ENCODE measurements around the gene SLC2A13. TPM values are rescaled to one million over a fixed set of nuclear protein-coding genes. Genes with fewer than 3 reads are reported as not detected.

The SLC2A13 gene
- total RNA-seq, 1 donor from 2014 or later = 98.6 TPM

DNA sequence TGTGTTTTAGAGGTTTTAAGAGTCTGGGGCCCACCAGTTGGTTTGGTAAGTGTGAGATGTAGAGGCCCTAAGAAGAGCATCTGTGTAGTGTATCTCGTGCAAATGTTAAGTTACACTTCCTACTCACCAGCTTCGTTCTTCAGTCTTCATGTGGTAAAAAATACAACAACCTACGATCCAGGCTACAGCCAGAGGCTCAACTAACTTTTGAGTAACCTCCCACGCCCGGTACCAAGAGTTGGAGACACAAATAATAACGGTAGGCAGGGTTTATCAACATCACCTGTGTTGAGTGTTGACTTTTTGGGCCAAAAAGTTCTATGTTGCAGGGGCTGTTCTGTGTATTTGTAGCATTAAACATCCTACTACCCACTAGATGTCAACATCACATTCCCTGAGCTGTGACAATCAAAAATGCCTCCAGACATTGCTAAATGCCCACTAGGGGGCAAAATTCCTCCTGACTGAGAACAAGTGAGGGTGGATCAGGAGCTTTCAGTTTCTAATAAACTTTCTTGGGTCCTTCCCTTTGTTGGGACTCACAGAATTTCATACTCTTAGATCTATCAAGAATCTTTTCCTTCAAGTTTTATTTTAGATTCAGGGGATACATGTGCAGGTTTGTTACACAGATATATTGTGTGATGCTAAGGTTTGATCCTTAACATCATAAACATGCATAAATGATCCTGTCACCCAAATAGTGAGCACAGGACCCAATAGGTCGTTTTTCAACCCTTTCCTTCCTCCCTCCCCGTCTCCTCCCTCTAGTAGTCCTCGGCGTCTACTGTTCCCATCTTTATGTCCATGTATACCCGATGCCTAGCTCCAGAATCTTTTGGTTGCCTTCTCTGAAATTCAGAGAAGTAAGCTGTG lies 94.7 kb downstream of the SLC2A13 start:
- DNase-seq (ENCODE audit: low spot score in 2 of 2) = peak; percentile 9 to 27

DNA sequence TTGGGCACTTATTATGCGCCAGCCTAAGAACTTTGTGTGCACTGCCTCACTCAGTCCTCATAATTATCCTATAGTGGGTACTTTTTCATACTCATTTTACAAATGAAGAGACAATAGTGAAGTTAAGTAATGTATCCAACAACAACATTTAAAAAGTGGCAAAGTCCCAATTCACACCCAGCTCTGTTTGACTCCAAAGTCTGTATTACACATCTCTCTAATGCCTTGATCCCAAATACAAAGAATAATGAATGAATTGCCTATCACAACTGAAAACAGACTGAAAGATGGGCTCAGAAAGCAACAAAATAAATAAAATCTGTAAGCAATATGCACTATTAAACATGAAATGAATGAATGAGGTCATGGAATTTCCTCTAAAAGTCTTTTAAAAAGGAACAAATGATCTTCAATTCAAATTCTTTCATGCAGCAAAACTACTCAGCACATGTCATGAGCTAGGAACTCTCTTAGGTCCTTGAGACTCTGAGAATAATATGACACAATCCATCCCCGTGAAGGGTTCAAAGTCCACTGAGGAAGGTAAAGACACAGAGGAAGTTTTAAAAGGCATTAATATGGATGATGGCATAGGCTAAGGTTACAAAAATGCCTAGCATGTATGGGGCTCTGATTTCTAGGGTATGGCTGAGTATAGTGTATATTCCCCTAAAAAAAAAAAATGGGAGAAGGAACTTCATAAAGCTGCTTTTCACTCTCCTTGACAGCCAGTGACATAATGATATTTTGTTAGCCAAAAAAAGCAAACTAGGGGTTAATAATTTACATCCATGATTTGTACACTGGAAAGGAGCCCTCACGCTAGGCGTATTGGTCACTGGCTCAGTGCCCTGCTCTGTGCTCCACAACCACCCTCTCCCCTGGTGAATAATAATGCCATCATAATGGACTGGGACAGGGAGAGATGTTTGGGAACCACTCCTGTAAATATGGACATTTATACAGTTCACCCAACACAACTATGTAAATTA lies 103.4 kb downstream of the SLC2A13 start:
- no peak for FAIRE-seq

More for the DNA sequence above, 94.7 kb downstream of the SLC2A13 start:
- peak; percentile 75 for FAIRE-seq

DNA sequence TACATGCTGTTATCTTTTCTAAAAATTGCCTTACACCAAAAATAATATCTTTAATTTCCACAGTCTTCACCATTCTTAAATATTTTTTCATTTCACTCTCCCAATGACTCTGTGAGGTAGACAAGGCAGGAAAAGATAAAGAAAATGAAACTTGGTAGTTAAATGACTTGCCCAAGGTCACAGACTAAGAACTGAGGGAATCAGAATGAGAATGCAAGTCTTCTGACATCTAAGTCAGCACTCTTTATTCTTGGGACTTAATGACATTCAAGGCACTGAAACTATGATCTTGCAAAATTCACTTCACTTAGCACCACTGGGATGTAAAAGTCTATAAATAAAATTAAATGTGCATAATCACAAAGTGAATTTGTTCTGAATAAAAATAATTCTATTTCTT lies 104.5 kb downstream of the SLC2A13 start:
- DNase-seq (ENCODE audit: low spot score in 2 of 2) (no peak), FAIRE-seq (no peak)

More for the DNA sequence above, 103.4 kb downstream of the SLC2A13 start:
- DNase-seq (ENCODE audit: low spot score in 2 of 2) = no peak

DNA sequence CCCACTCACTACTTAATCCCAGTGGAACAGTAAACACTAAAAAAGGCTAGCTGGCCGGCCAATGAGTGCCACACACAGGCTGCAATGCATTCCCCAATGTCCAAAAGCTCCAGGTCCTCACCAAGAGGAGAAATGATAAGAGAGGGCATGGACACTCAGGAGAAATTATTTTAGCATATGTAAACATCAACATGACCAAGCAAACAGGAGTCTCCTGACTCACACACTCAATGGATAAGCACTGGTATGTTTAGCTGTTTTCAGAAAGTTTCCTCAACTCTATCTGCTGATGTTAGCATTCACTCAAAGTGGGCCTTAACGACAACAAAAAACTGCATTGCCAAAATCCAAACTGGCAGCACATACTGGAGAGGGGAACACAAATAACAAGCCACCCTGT lies 105.0 kb downstream of the SLC2A13 start:
- DNase-seq (ENCODE audit: low spot score in 2 of 2) = no peak
- FAIRE-seq = no peak

DNA sequence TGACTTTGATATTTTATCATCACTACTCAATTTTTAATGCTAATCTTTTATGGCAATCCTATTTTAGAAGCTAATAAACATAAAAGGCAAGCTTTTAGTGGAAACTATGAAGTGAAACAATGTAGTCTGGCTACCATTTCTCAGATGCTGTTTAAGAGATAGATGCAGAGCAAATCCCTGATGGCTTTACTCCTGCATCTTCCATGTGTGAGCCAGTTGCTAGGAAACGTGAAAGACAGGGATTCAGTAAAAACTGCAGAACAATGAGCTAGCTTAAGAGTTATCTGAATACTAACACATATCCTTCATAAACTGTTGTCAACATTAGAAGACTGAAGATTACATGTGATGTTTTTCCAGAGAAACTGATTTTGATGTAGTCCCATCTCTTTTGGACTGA lies 112.6 kb downstream of the SLC2A13 start:
- no peak for FAIRE-seq
- DNase-seq (ENCODE audit: low spot score in 2 of 2) = no peak

DNA sequence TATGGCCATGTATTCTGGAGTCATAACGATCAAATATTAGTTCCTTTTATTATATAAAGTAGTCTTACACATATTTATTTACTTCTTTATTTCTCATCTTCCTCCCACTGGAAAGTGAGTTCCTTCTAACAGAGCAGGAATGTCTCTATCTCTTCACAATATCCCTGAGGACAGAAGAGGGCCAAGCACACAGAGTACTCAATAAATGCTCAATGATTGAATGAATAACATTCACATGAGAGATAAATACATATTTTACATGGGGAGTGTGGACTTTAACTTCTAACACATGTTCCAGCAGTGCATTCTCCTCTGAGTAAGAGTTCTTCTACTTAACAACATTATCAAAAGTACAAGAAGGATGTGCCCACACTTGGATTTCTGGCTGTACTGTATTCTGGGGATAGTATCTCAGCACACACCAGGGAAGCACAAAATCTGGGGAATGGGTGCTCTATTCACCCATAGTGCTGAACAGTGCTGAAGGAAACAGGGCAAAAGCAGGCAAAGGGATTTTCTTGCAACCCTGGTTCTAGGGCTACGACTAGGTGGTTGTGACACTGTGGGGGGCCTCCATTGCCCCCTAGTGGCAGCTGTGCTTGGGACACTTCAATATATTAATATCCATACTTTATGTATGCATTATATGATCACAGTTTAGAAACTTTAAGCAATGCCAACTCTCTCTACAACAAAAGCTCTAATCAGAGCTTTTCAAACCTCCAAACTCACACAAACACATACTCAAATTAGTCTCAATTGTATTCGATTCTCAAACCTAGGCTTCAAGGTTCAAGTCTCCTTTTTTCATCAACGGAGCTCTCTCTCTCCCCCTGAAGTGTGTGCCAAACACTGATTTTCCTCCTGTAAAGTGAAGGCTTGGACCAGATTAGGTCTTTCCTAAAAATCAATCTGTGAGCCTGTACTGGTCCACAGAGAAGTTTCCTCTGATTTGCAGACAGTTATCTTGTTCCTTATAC lies 115.5 kb downstream of the SLC2A13 start:
- no peak for DNase-seq (ENCODE audit: low spot score in 2 of 2)

DNA sequence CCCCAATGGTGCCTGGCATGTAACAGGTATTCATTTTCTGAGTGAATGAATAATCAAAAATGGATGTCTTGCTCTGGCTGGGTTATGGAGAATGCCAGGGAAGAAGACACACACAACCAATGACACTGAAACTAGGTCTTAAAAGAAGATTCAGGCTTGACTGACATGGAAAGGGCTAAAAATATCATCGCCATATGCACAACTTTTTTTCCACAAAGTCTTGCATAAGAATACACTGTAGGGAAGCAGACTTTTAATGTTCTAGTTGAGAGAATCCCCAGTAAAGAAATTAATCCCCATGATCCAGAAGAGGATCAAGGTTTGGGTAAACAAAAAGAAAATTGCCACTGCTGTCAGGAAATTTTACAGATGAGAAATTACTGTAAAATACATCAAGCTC lies 116.4 kb downstream of the SLC2A13 start:
- DNase-seq (ENCODE audit: low spot score in 2 of 2) = no peak
- no peak for FAIRE-seq

More for the DNA sequence above, 115.5 kb downstream of the SLC2A13 start:
- FAIRE-seq = no peak

DNA sequence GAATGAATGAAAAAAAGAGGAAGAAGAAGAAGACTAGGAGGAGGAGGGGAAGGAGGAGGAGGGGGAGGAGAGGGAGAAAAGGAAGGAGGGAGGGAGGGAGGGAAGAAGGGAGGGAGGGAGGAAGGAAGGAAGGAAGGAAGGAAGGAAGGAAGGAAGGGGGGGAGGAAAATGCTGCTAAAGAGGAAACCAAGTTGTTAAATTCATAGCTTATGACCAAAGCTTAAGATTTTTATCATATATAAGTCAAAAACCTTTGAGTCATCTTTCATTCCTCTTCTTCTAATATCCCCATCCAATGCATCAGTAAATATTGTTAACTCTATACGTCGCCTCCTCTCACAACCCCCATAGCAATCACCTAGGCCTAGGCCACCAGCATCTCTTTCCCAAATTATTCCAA lies 117.3 kb downstream of the SLC2A13 start:
- FAIRE-seq (no peak), DNase-seq (ENCODE audit: low spot score in 2 of 2) (no peak)

DNA sequence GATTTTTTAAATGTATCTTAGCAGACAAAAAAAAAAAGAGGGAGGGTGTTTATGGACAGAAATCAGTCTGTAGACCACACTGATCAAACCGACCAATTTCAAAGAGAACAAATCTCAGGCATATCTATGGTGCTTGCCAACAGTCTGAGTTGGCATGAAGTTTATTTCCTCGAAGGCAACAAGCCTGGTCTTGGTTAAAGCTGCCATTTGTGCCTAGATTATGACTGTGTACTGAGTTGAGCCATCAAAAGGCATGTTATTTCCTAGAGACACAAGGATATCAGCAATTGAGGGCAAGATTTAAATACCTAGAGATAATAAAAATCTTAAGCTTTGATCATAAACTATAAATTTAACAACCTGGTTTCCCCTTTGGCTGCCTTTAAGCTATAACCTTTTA lies 119.2 kb downstream of the SLC2A13 start:
- FAIRE-seq (no peak), DNase-seq (ENCODE audit: low spot score in 2 of 2) (no peak)

DNA sequence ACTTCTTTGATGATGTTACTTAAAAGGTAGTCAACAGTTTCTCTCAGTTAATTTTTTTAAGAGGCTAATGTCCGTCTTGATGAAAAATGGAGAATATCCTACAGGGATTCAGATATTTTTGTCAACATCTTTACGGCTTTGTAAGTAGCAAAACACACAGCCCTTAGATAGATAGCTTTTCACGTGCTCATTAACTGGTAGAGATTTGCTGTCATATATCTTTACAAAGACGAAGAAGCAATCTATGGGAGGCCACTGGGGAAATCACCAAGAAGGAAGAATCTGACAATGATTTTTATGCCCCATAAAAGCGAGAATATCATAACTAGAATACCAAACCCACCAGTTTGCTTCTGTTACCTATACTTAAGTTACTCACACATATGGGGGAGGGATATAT lies 121.2 kb downstream of the SLC2A13 start:
- no peak for DNase-seq (ENCODE audit: low spot score in 2 of 2)

DNA sequence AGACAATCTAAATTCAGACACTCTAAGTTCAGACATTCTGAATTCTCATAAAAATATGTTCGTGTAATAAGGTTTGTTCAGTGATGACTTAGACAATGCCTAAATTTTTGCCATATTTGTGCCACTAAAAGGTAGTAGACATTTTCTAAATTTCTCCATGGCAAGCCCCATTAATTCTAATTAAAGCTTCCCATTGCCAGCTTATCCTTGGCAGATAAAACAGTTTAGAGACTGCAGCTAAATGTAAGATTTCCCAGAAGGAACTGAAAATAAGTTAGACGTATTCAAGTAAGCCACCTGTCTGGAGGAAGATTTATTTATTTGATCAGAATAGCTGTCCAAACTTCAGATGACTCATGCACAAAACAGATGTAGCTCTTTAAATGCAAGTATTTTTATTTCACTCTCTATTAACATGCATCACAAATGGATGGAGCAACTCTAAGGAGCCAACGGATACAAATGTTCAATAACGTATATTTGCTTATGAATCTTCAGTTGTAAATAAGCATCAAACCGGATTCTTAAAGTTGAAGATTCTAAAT lies 130.4 kb downstream of the SLC2A13 start:
- no peak for FAIRE-seq
- DNase-seq (ENCODE audit: low spot score in 2 of 2) = no peak

More for the DNA sequence above, 121.2 kb downstream of the SLC2A13 start:
- FAIRE-seq = no peak

DNA sequence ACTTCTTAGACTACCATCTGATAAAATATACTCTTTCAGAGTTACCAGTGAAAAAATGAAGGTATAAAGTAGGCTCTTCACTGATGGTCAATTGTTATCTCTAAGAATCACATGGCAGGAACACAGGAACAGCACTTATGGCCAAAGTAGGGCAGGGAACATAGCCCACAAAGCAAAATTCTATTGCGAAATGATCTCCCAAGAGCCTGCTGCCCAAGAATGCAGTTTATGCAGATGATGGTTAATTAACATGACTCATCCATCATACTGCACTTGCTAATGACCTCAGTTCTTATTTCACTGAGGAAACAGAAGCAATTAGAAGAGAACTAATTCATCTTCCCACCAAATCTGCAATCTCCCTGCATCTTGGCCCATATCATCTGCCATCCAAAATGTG lies 133.8 kb downstream of the SLC2A13 start:
- DNase-seq (ENCODE audit: low spot score in 2 of 2) (no peak), FAIRE-seq (no peak)

DNA sequence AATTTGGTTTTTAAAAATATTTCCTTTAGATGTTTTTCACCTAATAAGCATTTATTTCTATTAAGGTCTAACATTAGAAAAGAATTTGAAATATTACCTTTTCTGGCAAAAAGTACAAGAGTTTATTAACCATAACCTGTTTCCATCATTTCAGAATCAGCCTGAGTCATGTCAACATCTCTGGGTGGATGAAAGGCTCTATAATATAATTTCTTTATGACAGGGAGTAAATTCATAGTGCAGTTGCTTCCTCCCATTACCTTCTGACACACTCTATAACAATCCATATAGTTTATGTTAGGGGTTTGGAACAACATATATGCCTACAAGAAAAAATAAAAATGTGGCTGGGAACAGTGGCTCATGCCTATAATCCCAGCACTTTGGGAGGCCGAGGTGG lies 134.5 kb downstream of the SLC2A13 start:
- DNase-seq (ENCODE audit: low spot score in 2 of 2) = no peak
- FAIRE-seq = no peak

DNA sequence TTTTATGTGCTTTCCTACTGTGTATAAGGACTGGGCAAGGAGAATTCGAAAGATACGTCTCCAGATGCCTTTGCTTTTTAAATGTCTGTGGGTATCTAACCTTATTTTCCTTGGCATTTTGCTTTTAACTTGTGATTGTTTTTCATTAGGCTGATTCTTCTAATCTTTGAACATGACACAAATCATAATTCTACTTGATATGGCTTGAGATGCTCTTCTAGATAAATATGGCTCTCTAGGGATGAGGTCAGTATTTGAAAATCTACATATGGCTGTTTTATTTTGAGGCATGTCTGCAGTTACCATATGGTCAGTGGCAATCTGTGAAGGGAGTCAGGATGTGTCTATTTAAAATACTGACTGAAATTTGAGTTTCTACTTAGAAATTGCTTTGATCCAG lies 139.2 kb downstream of the SLC2A13 start:
- FAIRE-seq = no peak
- DNase-seq (ENCODE audit: low spot score in 2 of 2) = no peak

DNA sequence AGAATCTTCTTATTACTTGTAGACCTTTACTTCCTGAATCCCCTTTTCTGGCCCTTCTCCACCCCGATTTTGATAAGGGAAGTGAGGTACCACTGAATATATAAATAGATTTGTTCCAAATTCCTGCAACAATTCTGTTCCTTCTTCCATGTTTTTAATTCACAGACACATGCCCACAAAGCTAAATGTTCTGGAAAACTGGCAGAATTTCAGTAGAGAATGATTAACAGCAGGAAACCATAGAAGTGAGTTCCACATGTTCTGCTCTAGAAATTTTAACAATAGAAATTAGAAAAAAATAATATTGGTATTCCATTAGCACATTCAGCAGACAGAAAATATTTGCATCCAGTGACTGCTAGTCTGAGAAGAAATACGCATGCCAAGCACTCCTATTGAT lies 139.6 kb downstream of the SLC2A13 start:
- DNase-seq (ENCODE audit: low spot score in 2 of 2) (no peak), FAIRE-seq (no peak)

DNA sequence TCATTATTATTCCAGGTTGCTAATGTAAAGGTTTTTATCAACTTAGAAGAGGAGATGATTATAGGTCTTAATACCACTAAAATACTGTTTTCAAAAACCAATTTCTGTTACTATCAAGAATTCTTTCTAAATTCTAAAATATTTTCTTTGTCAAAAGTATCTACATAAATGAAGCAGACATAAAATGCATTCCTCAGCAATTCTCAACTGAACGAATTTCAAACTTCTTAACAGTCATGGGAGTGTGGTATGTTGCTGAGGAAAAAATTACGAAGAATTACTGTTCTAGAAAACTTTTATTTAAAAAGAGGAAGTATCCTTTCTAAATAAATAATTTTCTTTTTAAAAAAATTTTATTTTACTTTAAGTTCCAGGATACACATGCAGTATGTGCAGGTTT lies 146.4 kb downstream of the SLC2A13 start:
- no peak for FAIRE-seq
- DNase-seq (ENCODE audit: low spot score in 2 of 2) = no peak

DNA sequence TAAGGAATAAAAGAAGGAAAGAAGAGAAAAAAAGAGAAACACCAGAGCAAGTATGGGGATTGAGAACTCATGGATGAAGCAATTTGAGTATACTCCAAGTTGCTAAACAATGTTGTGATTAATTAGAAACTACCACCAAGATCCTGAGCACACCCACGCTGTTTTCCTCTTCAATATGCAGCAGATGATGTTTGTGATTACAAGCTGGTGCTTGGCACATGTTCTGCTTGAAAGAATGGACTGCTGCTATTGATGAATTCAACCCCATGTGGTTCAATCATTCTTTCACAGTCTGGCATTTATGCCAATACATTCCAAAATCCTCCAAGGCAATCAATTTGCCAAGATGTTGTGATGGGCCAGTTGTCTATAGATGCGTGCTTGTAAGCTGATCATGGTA lies 146.8 kb downstream of the SLC2A13 start:
- no peak for DNase-seq (ENCODE audit: low spot score in 2 of 2)
- no peak for FAIRE-seq

DNA sequence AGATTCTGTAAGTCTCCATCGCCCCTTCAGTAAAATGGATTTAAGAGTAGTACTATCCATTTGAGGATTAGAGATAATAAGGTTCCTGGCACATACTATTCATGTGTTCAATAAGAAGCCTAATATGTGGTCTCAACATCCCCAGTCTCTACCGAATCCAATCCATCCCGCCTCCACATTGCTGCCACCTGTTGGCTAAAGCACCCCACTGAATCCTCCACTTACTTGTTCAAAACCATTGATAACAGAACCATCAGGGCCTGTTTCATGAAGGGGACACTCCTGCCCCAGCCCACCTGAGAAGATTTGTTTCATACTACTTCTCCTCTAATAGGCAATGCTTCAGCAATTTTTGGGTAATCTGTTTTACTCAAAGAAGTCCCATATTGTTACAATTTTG lies 147.5 kb downstream of the SLC2A13 start:
- FAIRE-seq = no peak
- DNase-seq (ENCODE audit: low spot score in 2 of 2) = no peak

DNA sequence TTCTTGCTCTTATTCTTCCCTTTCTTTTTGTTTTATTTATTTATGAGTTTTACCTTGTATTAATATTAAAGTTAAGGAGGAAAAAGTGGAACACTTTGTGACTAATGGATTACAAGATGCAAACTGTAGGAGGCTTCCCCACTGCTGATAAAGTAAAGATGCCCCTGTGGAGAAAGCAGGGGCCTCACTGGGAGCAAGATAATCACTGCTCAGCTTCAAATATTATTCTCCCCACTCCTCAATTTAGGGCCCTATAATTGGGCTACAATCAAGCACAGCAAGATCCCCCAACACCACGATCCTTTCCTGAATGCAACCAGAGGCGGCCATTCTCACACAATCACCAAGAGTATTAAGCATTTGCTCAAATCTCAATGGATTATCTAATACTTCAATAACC lies 149.2 kb downstream of the SLC2A13 start:
- FAIRE-seq (no peak), DNase-seq (ENCODE audit: low spot score in 2 of 2) (no peak)

All from frontal cortex (tissue), 4 donors.